ENCODE results near the gene FAF1. TPM values are rescaled to one million over a fixed set of nuclear protein-coding genes. Genes with fewer than 3 reads are reported as not detected.

Gene FAF1
- total and polyA plus RNA-seq, 9 of the 15 experiments (the other 6 are each of a cell fraction or from before 2014, with no cell fraction given): 48.7 to 225 (median 118) TPM

DNA sequence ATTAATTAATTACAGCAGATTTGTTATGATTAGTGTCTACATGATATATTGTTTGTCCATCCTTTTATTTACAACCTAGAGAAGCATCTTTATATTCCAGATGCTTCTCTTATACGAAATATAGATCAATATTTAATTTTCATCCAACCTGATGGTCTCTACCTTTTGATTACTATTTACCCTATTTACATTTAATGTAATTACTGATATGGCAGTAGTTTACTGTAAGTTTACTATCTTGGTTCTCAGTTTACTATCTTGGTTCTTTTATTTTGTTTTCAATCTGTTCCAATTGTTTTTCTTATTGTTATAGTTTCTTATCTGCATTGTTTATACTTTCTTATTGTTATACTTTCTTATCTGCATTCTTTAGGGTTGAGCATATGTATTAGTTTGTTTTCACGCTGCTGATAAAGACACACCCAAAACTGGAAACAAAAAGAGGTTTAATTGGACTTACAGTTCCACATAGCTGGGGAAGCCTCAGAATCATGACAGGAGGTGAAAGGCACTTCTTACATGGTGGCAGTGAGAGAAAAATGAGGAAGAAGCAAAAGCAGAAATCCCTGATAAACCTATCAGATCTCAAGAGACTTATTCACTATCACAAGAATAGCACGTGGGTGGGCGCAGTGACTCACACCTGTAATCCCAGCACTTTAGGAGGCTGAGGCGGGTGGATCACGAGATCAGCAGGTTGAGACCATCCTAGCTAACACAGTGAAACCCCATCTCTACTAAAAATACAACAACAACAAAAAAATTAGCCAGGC, 28.9 kb downstream of the FAF1 start (continued):
- TF ChIP-seq HNRNPK (IDR thresholded peaks at IDR 0.05; ENCODE audit: low read depth, low read length, poor library complexity, severe bottlenecking): no peak
- no peak for TF ChIP-seq RHOXF2B (CRISPR knock-in tag; conservative IDR thresholded peaks at IDR 0.05)
- TF ChIP-seq JUN (IDR thresholded peaks at IDR 0.05; ENCODE audit: borderline replicate concordance, low read depth, low read length): 0 out of 2 replicates have a peak, but pooled peaks have one; percentile 54
- TF ChIP-seq JUN (CRISPR knock-in tag; IDR thresholded peaks at IDR 0.05; ENCODE audit: borderline replicate concordance): no peak
- no peak for TF ChIP-seq MBD2 (IDR thresholded peaks at IDR 0.05; ENCODE audit: borderline replicate concordance, low read depth)
- TF ChIP-seq, protein P1, sequence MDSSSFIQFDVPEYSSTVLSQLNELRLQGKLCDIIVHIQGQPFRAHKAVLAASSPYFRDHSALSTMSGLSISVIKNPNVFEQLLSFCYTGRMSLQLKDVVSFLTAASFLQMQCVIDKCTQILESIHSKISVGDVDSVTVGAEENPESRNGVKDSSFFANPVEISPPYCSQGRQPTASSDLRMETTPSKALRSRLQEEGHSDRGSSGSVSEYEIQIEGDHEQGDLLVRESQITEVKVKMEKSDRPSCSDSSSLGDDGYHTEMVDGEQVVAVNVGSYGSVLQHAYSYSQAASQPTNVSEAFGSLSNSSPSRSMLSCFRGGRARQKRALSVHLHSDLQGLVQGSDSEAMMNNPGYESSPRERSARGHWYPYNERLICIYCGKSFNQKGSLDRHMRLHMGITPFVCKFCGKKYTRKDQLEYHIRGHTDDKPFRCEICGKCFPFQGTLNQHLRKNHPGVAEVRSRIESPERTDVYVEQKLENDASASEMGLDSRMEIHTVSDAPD (CRISPR knock-in tag; IDR thresholded peaks at IDR 0.05): no peak
- TF ChIP-seq, protein P2, sequence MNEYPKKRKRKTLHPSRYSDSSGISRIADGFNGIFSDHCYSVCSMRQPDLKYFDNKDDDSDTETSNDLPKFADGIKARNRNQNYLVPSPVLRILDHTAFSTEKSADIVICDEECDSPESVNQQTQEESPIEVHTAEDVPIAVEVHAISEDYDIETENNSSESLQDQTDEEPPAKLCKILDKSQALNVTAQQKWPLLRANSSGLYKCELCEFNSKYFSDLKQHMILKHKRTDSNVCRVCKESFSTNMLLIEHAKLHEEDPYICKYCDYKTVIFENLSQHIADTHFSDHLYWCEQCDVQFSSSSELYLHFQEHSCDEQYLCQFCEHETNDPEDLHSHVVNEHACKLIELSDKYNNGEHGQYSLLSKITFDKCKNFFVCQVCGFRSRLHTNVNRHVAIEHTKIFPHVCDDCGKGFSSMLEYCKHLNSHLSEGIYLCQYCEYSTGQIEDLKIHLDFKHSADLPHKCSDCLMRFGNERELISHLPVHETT (CRISPR knock-in tag; conservative IDR thresholded peaks at IDR 0.05 in 1 of 2, IDR thresholded peaks at IDR 0.05 in 1 of 2): no peak
- peak; percentile 80 for TF ChIP-seq FOSL1 (tag; conservative IDR thresholded peaks at IDR 0.05)
- TF ChIP-seq SMAD4 (CRISPR knock-in tag; conservative IDR thresholded peaks at IDR 0.05): 0 out of 2 replicates have a peak, but pooled peaks have one; percentile 23
- no peak for TF ChIP-seq ZNF695 (CRISPR knock-in tag; IDR thresholded peaks at IDR 0.05)
- no peak for TF ChIP-seq NR4A1 (CRISPR knock-in tag; IDR thresholded peaks at IDR 0.05)
- TF ChIP-seq NR4A1 (tag; IDR thresholded peaks at IDR 0.05): no peak
- no peak for TF ChIP-seq GTF2E2 (tag; IDR thresholded peaks at IDR 0.05)
- peak; percentile 69; the same call in 1 of the 2 replicates for TF ChIP-seq TOE1 (IDR thresholded peaks at IDR 0.05; ENCODE audit: borderline replicate concordance)
- TF ChIP-seq TOE1 (CRISPR knock-in tag; IDR thresholded peaks at IDR 0.05; ENCODE audit: borderline replicate concordance, low read depth): no peak
- TF ChIP-seq ZSCAN32 (CRISPR knock-in tag; IDR thresholded peaks at IDR 0.05): no peak
- no peak for TF ChIP-seq SMAD1 (IDR thresholded peaks at IDR 0.05; ENCODE audit: low read depth, low read length, partially characterized antibody)
- no peak for TF ChIP-seq PTRF (tag; IDR thresholded peaks at IDR 0.05)
- no peak for TF ChIP-seq TARDBP (IDR thresholded peaks at IDR 0.05)
- TF ChIP-seq NFE2 (IDR thresholded peaks at IDR 0.05; ENCODE audit: low read depth): no peak
- TF ChIP-seq, protein P3, sequence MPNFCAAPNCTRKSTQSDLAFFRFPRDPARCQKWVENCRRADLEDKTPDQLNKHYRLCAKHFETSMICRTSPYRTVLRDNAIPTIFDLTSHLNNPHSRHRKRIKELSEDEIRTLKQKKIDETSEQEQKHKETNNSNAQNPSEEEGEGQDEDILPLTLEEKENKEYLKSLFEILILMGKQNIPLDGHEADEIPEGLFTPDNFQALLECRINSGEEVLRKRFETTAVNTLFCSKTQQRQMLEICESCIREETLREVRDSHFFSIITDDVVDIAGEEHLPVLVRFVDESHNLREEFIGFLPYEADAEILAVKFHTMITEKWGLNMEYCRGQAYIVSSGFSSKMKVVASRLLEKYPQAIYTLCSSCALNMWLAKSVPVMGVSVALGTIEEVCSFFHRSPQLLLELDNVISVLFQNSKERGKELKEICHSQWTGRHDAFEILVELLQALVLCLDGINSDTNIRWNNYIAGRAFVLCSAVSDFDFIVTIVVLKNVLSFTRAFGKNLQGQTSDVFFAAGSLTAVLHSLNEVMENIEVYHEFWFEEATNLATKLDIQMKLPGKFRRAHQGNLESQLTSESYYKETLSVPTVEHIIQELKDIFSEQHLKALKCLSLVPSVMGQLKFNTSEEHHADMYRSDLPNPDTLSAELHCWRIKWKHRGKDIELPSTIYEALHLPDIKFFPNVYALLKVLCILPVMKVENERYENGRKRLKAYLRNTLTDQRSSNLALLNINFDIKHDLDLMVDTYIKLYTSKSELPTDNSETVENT (CRISPR knock-in tag; IDR thresholded peaks at IDR 0.05): no peak
- TF ChIP-seq MYC (IDR thresholded peaks at IDR 0.05; ENCODE audit: low read depth, low read length): no peak
- TF ChIP-seq MYC (CRISPR knock-in tag; IDR thresholded peaks at IDR 0.05; ENCODE audit: borderline replicate concordance, low read depth): no peak
- TF ChIP-seq DPF2 (IDR thresholded peaks at IDR 0.05): peak; percentile 73
- TF ChIP-seq L3MBTL2 (IDR thresholded peaks at IDR 0.05): peak; percentile 94

Measured in K562 (cell line).